HepG2 (cell line): ENCODE results near the gene ALG14. TPM values are rescaled to one million over a fixed set of nuclear protein-coding genes. Genes with fewer than 3 reads are reported as not detected.

Experiments used
- AHR ChIP-seq: IDR thresholded peaks from 2 replicates; pipeline ENCODE4 v1.6.1; 2018; ENCODE audit warnings: missing genetic modification reagents, missing compliant biosample characterization
- ATF1 ChIP-seq: IDR thresholded peaks from 2 replicates; pipeline ENCODE4 v1.6.1; 2016; ENCODE audit warnings: mild to moderate bottlenecking, control low read depth
- ATF4 ChIP-seq, 2 experiments: fragments of 450-650 bp in 1 of 2; sonication (generic) in 1 of 2; formaldehyde crosslinking; IDR thresholded peaks; 2 replicates each; pipeline versions ENCODE4 v1.5.0 to v1.8.0; 2020 to 2022; ENCODE audit warnings: mild to moderate bottlenecking in 1 of 2, missing genetic modification reagents in 1 of 2
- BRD4 ChIP-seq: sonication (generic); formaldehyde crosslinking; IDR thresholded peaks from 2 replicates; pipeline ENCODE4 v1.4.0; 2020; ENCODE audit warnings: missing genetic modification reagents
- CREB1 ChIP-seq, 2 experiments: fragments of 450-650 bp in 1 of 2; IDR thresholded peaks; 2 replicates each; pipeline ENCODE4 v1.6.1; 2016 to 2017; ENCODE audit warnings: control low read depth in 1 of 2, mild to moderate bottlenecking in 1 of 2, missing compliant biosample characterization in 1 of 2, missing genetic modification characterization in 1 of 2
- ERF ChIP-seq: IDR thresholded peaks from 2 replicates; pipeline ENCODE4 v1.6.1; 2018; ENCODE audit warnings: missing biosample characterization, missing genetic modification reagents
- FOSL1 ChIP-seq: sonication (generic); formaldehyde crosslinking; IDR thresholded peaks from 2 replicates; pipeline ENCODE4 v1.9.0; 2021; ENCODE audit warnings: missing genetic modification reagents, borderline replicate concordance
- HOXA9 ChIP-seq: sonication (generic); formaldehyde crosslinking; IDR thresholded peaks from 2 replicates; pipeline ENCODE4 v1.8.1; 2022; ENCODE audit warnings: missing genetic modification reagents, mild to moderate bottlenecking, moderate library complexity, borderline replicate concordance
- LBX2 ChIP-seq: sonication (generic); formaldehyde crosslinking; IDR thresholded peaks from 2 replicates; pipeline ENCODE4 v1.5.0; 2020; ENCODE audit warnings: missing genetic modification reagents, mild to moderate bottlenecking, borderline replicate concordance
- SYNCRIP ChIP-seq: fragments of 200-400 bp; formaldehyde crosslinking; IDR thresholded peaks from 2 replicates; pipeline ENCODE4 v1.6.1; 2018; ENCODE audit warnings: mild to moderate bottlenecking, low read depth, low read length; ENCODE audit not compliant: insufficient read depth
- ZBED4 ChIP-seq: sonication (generic); formaldehyde crosslinking; IDR thresholded peaks from 2 replicates; pipeline ENCODE4 v1.4.0; 2020; ENCODE audit warnings: missing genetic modification reagents, borderline replicate concordance
- ZFP37 ChIP-seq: sonication (generic); formaldehyde crosslinking; IDR thresholded peaks from 2 replicates; pipeline ENCODE4 v1.4.0; 2020; ENCODE audit warnings: missing genetic modification reagents, borderline replicate concordance
- ZNF501 ChIP-seq: sonication (generic); formaldehyde crosslinking; IDR thresholded peaks from 2 replicates; pipeline ENCODE4 v1.5.1; 2020; ENCODE audit warnings: mild to moderate bottlenecking, moderate library complexity, missing genetic modification reagents
- ZNF576 ChIP-seq: sonication (generic); formaldehyde crosslinking; IDR thresholded peaks from 2 replicates; pipeline ENCODE4 v1.4.0; 2020; ENCODE audit warnings: mild to moderate bottlenecking, missing genetic modification reagents
- ZNF580 ChIP-seq: IDR thresholded peaks from 2 replicates; pipeline ENCODE4 v1.6.1; 2016; ENCODE audit warnings: low read depth, borderline replicate concordance
- ZNF660 ChIP-seq: sonication (generic); formaldehyde crosslinking; IDR thresholded peaks from 2 replicates; pipeline ENCODE4 v1.5.1; 2020; ENCODE audit warnings: mild to moderate bottlenecking, low read depth, missing genetic modification reagents, borderline replicate concordance
- ZNF816 ChIP-seq: sonication (generic); formaldehyde crosslinking; IDR thresholded peaks from 2 replicates; pipeline ENCODE4 v1.8.0; 2022; ENCODE audit warnings: missing genetic modification reagents, mild to moderate bottlenecking, borderline replicate concordance
- polyA plus RNA-seq, 8 experiments: library from polyadenylated mRNA; depleted of rRNA in 3 of 8; stranded (reverse) in 7 of 8; unstranded in 1 of 8; fragments of >200 nt; fragmentation: Illumina TruSeq in 4 of 8; extraction: Trizol in 4 of 8; gene quantifications; 2 replicates each; pipeline versions ENCODE4 v1.2.1 to v1.2.3, GENCODE V29; 2011 to 2016; ENCODE audit warnings: low read depth in 4 of 8, missing spikeins in 1 of 8, mixed read lengths in 1 of 8; ENCODE audit not compliant: insufficient read depth in 1 of 8
- total RNA-seq, 5 experiments: library from RNA; depleted of rRNA; stranded (reverse); fragments of >200 nt; fragmentation: Illumina TruSeq; extraction: Trizol; gene quantifications; 2 replicates each; pipeline ENCODE4 v1.2.3, GENCODE V29; 2016; ENCODE audit warnings: low read depth in 1 of 5
- TF ChIP-seq, protein P1 (sequence below): sonication (generic); formaldehyde crosslinking; IDR thresholded peaks from 2 replicates; pipeline ENCODE4 v1.9.0; 2022; ENCODE audit warnings: low read depth, missing genetic modification reagents
- TF ChIP-seq, protein P2 (sequence below): sonication (generic); formaldehyde crosslinking; IDR thresholded peaks from 2 replicates; pipeline ENCODE4 v1.4.0; 2020; ENCODE audit warnings: mild to moderate bottlenecking, missing genetic modification reagents

ALG14 gene
- total and polyA plus RNA-seq, 2 of the 13 experiments (the other 11 are each of a cell fraction or from before 2014, with no cell fraction given) = 4.5 to 12.7 TPM

DNA sequence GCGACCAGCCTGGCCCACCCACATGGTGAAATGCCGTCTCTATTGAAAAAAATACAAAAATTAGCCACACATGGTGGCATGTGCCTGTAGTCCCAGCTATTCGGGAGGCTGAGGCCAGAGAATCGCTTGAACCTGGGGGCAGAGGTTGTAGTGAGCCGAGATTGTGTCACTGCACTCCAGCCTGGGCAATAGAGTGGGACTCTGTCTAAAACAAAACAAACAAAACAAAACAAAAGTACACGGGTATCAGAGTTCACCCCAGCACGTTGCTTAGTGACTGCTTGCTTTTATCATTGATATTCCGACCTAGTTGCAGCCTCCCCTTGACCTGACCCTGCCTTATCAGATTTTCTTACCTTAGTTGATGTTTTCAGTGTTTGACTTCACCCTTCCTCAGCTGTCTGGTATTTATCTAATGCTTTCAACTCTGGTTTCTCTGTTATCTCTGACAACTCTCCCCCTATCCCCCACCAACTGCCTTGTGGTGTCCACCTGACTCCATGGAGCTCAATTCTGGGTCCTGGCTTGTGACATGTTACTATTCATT, 49.5 kb upstream of the ALG14 start (continued):
- TF ChIP-seq ZNF580 (peak; percentile 77; the same call in 1 of the 2 replicates), ZNF576 (CRISPR knock-in tag) (no peak), ZNF501 (CRISPR knock-in tag) (peak; percentile 76), ERF (peak; percentile 87), ATF1 (CRISPR knock-in tag) (peak; percentile 54), CREB1 (IDR thresholded peaks at IDR 0.05) (no peak), CREB1 (CRISPR knock-in tag; IDR thresholded peaks at IDR 0.05) (peak; percentile 73), ZFP37 (CRISPR knock-in tag) (0 out of 2 replicates have a peak, but pooled peaks have one; percentile 43), ATF4 (CRISPR knock-in tag; IDR thresholded peaks at IDR 0.05) (peak in 1 of 2 experiments; percentile 80; a peak in 2 of 4 replicates), BRD4 (CRISPR knock-in tag) (no peak; the same call in 1 of the 2 replicates), SYNCRIP (no peak), HOXA9 (CRISPR knock-in tag) (no peak), ZNF816 (CRISPR knock-in tag) (peak; percentile 46; the same call in 1 of the 2 replicates), AHR (CRISPR knock-in tag) (peak; percentile 29; the same call in 1 of the 2 replicates), FOSL1 (CRISPR knock-in tag) (no peak; the same call in 1 of the 2 replicates), LBX2 (no peak), ZNF660 (no peak), ZBED4 (CRISPR knock-in tag) (0 out of 2 replicates have a peak, but pooled peaks have one; percentile 45)
- TF ChIP-seq, protein P1, sequence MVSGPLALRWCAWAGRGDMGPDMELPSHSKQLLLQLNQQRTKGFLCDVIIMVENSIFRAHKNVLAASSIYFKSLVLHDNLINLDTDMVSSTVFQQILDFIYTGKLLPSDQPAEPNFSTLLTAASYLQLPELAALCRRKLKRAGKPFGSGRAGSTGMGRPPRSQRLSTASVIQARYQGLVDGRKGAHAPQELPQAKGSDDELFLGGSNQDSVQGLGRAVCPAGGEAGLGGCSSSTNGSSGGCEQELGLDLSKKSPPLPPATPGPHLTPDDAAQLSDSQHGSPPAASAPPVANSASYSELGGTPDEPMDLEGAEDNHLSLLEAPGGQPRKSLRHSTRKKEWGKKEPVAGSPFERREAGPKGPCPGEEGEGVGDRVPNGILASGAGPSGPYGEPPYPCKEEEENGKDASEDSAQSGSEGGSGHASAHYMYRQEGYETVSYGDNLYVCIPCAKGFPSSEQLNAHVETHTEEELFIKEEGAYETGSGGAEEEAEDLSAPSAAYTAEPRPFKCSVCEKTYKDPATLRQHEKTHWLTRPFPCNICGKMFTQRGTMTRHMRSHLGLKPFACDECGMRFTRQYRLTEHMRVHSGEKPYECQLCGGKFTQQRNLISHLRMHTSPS (CRISPR knock-in tag) = peak; percentile 53; the same call in 1 of the 2 replicates
- TF ChIP-seq, protein P2, sequence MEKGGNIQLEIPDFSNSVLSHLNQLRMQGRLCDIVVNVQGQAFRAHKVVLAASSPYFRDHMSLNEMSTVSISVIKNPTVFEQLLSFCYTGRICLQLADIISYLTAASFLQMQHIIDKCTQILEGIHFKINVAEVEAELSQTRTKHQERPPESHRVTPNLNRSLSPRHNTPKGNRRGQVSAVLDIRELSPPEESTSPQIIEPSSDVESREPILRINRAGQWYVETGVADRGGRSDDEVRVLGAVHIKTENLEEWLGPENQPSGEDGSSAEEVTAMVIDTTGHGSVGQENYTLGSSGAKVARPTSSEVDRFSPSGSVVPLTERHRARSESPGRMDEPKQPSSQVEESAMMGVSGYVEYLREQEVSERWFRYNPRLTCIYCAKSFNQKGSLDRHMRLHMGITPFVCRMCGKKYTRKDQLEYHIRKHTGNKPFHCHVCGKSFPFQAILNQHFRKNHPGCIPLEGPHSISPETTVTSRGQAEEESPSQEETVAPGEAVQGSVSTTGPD (CRISPR knock-in tag) = peak; percentile 55; the same call in 1 of the 2 replicates
